Fibroblast of villous mesenchyme (primary cell): Measurements from ENCODE around the gene DDRGK1. TPM values are rescaled to one million over a fixed set of nuclear protein-coding genes. Genes with fewer than 3 reads are reported as not detected.

Experiments used
- DNase-seq: peaks from one replicate; pipeline ENCODE4 v3.0.0-alpha.2; 2010; ENCODE audit warnings: low read depth
- H3K4me3 ChIP-seq: 2 replicates; pipeline ENCODE4 v1.5.1; 2011; ENCODE audit warnings: low read depth, mild to moderate bottlenecking, low read length
- total RNA-seq: library from RNA; depleted of rRNA; stranded (reverse); fragments of >200 nt; gene quantifications from 2 replicates; pipeline ENCODE4 v1.2.3, GENCODE V29; 2012
- TF ChIP-seq, protein P1 (sequence below): IDR thresholded peaks from 2 replicates; pipeline ENCODE4 v1.5.1; 2012; ENCODE audit warnings: low read depth, mild to moderate bottlenecking, low read length; ENCODE audit not compliant: insufficient read depth

DDRGK1 gene
- total RNA-seq, 1 donor = 21.6 TPM

DNA sequence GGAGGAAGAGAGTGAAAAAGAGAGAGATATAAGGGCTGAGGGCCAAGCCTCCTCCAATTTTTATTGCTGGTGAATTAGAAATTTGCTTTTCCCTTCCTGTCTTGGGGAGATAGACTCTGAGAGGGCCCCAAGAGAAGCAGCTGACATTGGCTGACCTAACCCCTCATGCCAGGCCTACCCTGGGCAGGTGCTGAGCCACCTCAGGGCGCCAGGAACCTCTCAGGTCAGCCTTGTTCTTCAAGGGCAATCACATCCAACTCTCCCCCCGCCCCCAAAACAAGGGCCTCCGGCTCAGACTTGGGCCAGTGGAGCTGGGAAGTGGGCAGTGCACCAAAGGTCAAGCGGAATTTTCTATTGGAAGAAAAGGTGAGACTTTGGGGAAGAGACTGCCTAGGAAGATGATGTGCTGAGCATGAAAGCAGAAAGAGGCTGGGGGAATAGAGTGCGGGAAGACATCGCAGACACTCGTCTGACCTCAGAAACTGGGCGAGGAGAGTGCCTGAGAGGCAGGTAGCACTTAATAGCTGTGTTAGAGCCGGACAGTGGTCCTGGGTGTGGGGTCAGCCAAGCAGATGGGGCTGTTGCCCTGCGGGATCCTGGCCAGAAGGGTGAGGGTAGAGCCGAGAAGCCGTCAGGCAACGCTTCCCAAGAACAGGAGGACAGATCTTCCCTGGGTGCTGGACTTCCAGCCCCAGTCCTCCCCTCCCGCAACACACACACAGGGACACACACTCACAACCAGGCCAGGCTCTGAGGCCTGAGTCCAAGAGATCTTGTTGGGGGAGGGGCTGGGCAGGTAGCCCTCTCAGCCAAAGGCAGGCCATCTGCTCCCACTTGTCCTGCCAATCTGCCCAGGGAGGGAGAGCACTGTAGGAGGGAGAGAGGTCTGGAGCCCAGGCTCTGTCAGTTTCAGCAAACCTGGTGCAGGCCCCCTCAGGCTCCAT, 41.1 kb downstream of the DDRGK1 start:
- no peak for DNase-seq
- TF ChIP-seq, protein P1, sequence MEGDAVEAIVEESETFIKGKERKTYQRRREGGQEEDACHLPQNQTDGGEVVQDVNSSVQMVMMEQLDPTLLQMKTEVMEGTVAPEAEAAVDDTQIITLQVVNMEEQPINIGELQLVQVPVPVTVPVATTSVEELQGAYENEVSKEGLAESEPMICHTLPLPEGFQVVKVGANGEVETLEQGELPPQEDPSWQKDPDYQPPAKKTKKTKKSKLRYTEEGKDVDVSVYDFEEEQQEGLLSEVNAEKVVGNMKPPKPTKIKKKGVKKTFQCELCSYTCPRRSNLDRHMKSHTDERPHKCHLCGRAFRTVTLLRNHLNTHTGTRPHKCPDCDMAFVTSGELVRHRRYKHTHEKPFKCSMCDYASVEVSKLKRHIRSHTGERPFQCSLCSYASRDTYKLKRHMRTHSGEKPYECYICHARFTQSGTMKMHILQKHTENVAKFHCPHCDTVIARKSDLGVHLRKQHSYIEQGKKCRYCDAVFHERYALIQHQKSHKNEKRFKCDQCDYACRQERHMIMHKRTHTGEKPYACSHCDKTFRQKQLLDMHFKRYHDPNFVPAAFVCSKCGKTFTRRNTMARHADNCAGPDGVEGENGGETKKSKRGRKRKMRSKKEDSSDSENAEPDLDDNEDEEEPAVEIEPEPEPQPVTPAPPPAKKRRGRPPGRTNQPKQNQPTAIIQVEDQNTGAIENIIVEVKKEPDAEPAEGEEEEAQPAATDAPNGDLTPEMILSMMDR = no peak
- H3K4me3 ChIP-seq = no peak overlapping the region

DNA sequence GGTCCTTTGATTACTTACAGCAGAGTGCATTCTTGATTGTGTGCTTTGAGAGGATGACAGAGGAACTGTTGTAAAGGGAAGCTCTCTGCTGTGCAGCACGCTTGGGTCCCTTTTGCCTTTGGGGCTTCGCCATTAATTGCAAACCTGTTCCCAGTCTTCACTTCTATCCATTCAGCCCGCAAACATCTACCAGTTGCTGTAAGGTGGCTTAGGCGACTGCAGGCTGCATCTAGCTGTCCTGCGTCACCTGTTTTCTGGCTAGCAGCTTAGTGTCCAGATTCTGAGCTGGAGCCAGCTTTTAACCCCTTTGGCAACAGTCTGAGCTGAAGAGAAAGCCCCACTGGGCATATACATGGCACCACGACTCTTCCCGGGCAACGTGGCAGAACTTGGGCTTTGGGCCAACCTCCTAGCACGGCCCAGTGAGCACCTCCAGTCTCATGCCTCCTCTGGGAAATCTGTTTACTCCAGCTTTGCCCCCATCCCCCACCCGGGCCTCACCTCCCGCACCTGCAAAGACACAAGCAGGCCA, 42.3 kb downstream of the DDRGK1 start:
- no peak for DNase-seq
- H3K4me3 ChIP-seq = no peak overlapping the region
- TF ChIP-seq, protein P1 = no peak

DNA sequence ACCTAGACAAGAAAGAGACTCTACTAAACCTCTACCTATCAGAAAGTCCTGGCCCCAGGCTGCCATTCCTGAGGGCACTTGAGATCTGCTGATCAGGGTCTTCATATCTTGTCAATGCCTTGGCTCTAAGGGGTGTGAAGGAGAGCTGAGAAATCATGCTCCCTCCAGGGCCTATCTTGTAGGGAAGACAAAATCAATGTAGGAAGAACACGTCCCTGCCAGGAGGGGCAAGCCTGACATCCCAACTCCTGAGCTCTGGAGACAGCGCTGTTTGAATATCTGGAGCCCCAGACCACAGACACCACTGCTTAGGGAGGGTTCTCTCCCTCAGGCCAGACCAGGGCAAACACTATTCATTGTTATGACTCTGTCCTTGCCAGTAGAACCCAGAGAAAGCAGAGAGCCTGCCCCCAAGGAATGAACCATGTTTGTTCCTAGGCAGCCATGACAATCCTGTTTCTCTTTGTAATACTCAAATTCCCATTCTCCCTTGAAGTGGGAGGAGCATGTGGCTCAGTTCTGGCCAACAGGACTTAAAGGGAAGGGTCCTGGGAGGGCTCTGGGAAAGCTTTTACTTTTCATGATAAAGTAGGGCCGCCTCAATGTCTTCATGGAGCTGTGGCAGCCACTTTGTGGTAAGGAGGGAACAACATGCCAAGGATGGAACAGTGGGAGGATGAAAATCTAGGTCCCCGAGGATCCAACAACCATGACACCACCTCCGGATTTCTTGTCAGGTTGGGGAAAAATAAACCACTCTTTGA, 43.0 kb downstream of the DDRGK1 start:
- DNase-seq = no peak
- TF ChIP-seq, protein P1 = no peak

DNA sequence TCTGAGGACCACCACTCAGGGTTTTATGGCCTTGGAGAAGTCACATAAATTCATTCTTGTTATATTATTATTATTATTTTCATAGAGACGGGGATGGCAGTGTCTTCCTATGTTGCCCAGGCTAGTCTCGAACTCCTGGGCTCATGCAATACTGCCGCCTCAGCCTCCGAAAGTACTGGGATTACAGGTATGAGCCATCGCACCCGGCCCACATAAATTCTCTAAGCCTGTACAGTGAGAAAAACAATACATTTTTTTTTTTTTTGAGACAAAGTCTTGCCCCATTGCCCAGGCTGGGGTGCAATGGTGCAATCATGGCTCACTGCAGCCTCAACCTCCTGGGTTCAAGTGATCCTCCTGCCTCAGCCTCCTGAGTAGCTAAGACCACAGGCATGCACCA, 44.1 kb downstream of the DDRGK1 start:
- H3K4me3 ChIP-seq = peak overlapping the region; percentile 77
- TF ChIP-seq, protein P1 = no peak
- DNase-seq = no peak

More for the DNA sequence above, 43.0 kb downstream of the DDRGK1 start:
- no peak overlapping the region for H3K4me3 ChIP-seq

DNA sequence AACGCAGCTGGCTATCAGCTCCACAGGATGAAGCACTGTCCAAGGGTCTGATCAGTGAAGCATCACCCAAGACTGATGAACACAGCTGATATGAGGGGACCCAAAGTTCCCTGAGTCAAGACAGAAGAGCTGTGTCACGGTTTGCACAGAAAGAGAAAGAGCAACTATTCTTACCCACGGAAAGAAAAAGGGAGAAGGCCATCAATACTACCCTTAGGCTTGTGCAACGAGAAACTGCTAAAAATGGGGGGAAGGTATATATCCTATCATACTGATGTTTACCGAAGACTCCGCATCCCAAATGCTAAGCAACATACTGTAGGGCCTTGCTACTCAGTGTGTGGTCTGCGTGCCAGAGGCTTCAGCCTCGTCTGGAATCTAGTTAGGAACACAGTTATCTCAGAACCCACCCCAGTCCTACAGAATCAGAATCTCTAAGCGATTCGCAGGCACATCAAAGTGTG, 45.5 kb downstream of the DDRGK1 start:
- peak; percentile 35 for DNase-seq
- TF ChIP-seq, protein P1 = no peak

DNA sequence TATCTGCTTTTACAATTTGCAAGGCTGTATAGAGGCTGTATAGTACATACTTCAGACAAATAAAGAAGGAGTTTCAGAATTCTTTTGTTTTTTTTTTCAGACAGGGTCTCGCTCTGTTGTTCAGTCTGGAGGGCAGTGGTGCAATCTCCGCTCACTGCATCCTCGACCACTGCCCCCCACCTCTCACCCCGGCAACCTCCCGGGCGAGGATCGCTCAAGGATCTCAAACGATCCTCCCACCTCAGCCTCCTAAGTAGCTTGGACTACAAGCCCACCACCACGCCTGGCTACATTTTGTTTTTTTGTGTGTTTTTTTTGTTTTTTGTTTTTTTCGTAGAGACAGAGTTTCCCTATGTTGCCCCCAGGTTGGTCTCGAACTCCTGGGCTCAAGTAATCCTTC, 46.7 kb downstream of the DDRGK1 start:
- TF ChIP-seq, protein P1 = no peak
- H3K4me3 ChIP-seq = peak overlapping the region; percentile 77
- DNase-seq = no peak

More for the DNA sequence above, 45.5 kb downstream of the DDRGK1 start:
- peak overlapping the region; percentile 77 for H3K4me3 ChIP-seq
